SU-DHL-6 (cell line): ENCODE data around the gene CCDC144A.
"Not testable (repeated sequence)": the region's sequence is repeated elsewhere in the genome, so short reads cannot be mapped to it uniquely, and the experiment has no call there.

Source experiments
- EZH2phosphoT487 ChIP-seq: fragments of 200-600 bp; sonication (generic), shearing (Covaris generic); conservative IDR thresholded peaks from 2 replicates; pipeline ENCODE4 v1.6.1; 2018; ENCODE audit warnings: mild to moderate bottlenecking, antibody characterized with exemption, low read length, moderate library complexity, mixed read lengths
- TF ChIP-seq, protein P1 (sequence below): fragments of 200-600 bp; sonication (generic); IDR thresholded peaks from one replicate; pipeline ENCODE4 v1.5.1; 2017; ENCODE audit warnings: antibody characterized with exemption, mild to moderate bottlenecking, low read length, moderate library complexity; ENCODE audit not compliant: insufficient read depth, poor library complexity, severe bottlenecking

DNA sequence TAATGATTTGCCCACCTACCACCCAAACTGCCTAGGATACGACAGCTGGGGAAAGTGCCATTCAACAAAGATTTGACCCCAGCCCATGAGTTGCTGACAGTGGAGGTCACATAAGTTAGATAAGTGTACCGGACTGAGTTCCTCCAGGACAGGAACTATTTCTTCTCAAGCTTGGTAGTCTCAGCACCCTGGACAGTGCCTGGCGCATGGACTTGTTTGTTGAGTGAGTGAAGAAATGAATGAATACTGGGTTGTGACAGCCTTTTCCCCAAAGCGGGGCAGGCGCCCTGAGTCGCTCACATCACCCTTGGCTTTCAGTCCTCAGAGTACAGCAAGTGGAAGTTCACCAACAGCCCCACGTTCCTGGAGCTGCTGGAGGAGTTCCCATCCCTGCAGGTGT, 122.1 kb downstream of the CCDC144A start:
- TF ChIP-seq, protein P1, sequence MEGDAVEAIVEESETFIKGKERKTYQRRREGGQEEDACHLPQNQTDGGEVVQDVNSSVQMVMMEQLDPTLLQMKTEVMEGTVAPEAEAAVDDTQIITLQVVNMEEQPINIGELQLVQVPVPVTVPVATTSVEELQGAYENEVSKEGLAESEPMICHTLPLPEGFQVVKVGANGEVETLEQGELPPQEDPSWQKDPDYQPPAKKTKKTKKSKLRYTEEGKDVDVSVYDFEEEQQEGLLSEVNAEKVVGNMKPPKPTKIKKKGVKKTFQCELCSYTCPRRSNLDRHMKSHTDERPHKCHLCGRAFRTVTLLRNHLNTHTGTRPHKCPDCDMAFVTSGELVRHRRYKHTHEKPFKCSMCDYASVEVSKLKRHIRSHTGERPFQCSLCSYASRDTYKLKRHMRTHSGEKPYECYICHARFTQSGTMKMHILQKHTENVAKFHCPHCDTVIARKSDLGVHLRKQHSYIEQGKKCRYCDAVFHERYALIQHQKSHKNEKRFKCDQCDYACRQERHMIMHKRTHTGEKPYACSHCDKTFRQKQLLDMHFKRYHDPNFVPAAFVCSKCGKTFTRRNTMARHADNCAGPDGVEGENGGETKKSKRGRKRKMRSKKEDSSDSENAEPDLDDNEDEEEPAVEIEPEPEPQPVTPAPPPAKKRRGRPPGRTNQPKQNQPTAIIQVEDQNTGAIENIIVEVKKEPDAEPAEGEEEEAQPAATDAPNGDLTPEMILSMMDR, result not testable (repeated sequence)
- TF ChIP-seq EZH2phosphoT487, result not testable (repeated sequence)
